AG10803 (cell line): ENCODE measurements around the gene ARHGEF12.

Experiments
- DNase-seq: peaks from one replicate; pipeline ENCODE4 v3.0.0; 2010; ENCODE audit warnings: low read depth
- H3K4me3 ChIP-seq: 2 replicates; pipeline ENCODE4 v1.5.1; 2011; ENCODE audit warnings: mild to moderate bottlenecking, low read length, control low read depth
- TF ChIP-seq, protein P1 (sequence below): conservative IDR thresholded peaks from 2 replicates; pipeline ENCODE4 v1.5.1; 2011; ENCODE audit warnings: mild to moderate bottlenecking, low read length, control low read depth, inconsistent platforms

ARHGEF12 gene

DNA sequence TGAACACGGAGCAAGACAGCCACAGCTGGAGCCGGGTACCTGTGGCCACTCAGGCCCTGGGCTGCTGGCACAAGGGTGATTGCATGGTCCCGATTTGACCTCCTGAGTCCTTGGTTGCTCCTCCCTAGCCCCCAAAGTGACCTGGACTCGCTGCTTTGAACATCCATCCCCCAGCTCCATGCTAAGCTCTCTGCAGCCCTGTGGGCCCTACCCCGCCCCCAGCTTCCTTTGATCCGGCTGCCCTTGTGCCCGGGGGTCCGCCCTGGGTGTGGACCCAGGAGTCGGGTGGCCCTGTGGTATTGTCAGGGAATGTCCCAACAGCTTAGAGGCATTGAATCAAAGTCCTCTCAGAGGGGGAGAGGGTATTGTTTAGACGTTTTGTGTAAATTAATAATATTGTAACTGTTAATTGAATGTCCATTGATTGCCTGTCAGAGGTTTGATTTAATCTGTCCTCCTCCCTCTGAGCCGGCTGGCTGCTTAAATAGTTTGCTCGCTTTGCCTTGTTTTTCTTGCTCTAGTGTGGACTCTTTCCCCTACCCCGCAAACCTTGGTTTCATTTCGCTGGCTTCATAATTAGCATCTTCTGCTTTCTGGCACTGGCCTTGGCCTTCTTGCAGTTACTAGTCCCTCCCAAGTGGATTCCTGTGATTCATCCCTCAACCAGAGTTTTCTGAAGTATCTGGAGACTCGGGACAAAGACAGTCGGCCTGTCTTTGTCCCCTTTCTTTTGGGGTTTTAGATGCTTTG, 196.0 kb downstream of the ARHGEF12 start:
- TF ChIP-seq, protein P1, sequence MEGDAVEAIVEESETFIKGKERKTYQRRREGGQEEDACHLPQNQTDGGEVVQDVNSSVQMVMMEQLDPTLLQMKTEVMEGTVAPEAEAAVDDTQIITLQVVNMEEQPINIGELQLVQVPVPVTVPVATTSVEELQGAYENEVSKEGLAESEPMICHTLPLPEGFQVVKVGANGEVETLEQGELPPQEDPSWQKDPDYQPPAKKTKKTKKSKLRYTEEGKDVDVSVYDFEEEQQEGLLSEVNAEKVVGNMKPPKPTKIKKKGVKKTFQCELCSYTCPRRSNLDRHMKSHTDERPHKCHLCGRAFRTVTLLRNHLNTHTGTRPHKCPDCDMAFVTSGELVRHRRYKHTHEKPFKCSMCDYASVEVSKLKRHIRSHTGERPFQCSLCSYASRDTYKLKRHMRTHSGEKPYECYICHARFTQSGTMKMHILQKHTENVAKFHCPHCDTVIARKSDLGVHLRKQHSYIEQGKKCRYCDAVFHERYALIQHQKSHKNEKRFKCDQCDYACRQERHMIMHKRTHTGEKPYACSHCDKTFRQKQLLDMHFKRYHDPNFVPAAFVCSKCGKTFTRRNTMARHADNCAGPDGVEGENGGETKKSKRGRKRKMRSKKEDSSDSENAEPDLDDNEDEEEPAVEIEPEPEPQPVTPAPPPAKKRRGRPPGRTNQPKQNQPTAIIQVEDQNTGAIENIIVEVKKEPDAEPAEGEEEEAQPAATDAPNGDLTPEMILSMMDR, result no peak
- DNase-seq, result peak; percentile 77
- H3K4me3 ChIP-seq, result peak overlapping the region; percentile 39

- H3K4me3 ChIP-seq, result peak overlapping the region; percentile 39
- DNase-seq, result peak; percentile 63
Measured at GRCh38 chr11:120532832-120533196, 196.6 kb downstream of the ARHGEF12 start.

GRCh38 chr11:120536091-120536796, 200.0 kb downstream of the ARHGEF12 start:
- H3K4me3 ChIP-seq, result no peak overlapping the region
- no peak for DNase-seq
- TF ChIP-seq, protein P1, result no peak

More at GRCh38 chr11:120532832-120533196, 196.6 kb downstream of the ARHGEF12 start:
- TF ChIP-seq, protein P1, result no peak

GRCh38 chr11:120536797-120537169, 200.6 kb downstream of the ARHGEF12 start:
- DNase-seq, result no peak
- H3K4me3 ChIP-seq, result no peak overlapping the region
- TF ChIP-seq, protein P1, result no peak

DNA sequence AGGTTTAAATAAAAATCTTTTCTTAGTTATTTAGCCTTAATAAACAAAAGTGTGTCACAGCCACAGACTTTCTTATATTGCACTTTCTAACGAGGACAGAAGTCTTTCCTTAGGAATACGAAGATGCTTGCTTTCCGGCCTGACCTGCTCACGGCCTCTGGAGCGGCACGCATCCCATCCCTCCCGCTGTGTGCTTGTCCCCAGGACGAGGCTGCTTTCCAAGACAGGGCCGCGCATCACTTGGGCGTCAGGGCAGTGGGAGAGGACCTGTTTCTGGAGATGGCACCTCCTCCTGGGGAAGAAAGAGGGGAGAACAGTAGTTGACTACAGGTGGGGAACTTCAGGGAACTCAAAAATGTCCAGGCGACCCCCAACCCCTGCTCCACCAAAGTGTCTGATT, 201.8 kb downstream of the ARHGEF12 start:
- DNase-seq, result no peak
- H3K4me3 ChIP-seq, result no peak overlapping the region
- TF ChIP-seq, protein P1, result no peak

DNA sequence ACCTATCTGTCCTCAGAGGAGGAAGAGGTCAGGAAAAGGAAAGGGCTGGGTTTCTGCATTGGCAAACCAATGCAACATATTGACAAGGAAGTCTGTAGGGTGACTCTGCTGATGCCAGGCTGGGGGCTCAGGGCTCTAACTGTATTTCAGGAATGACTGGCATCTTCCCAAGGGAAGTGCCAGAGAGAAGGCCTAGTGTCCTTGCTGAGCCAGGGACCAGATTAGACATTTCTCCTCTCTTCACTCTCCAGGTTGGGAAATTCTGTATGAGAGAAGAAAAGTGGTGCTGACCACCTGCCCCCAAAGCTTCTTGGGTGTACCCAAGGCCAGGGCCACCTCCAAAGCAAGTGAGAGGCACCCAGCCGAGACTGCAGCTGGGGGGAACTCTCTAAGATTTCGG, 202.5 kb downstream of the ARHGEF12 start:
- no peak overlapping the region for H3K4me3 ChIP-seq
- no peak for DNase-seq
- TF ChIP-seq, protein P1, result no peak
